COR-L47 (cell line): ENCODE results near the gene RIPOR3.
"Not testable (repeated sequence)": the region's sequence is repeated elsewhere in the genome, so short reads cannot be mapped to it uniquely, and the experiment has no call there.

Experiments used
- DNase-seq: peaks from one replicate; lab custom pipeline; 2025; lab: John Stamatoyannopoulos, UW

Gene RIPOR3

GRCh38 chr20:50552979-50553378 is 138.4 kb downstream of the RIPOR3 start:
- no peak for DNase-seq

DNA sequence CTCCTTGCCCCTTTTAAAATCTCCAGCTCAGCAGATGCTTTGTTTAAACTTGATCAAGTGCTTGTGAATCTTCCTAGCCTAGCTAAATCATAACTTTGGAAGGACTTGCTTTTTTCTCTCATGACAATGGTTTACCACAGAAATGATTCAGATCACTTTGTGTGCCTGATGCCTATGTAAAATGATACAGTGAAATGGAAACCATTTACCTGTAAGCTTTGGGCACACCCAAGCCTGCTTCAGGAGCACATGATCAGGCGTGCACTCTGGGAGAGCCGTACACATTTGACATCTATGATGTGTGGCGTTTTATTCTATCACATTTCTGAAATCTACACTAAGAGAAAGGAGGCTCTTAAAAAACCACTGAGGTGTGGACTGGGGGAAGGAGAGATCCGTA is 140.1 kb downstream of the RIPOR3 start:
- no peak for DNase-seq

- no peak for DNase-seq
These were observed 140.8 kb downstream of the RIPOR3 start for GRCh38 chr20:50550531-50550930.

DNA sequence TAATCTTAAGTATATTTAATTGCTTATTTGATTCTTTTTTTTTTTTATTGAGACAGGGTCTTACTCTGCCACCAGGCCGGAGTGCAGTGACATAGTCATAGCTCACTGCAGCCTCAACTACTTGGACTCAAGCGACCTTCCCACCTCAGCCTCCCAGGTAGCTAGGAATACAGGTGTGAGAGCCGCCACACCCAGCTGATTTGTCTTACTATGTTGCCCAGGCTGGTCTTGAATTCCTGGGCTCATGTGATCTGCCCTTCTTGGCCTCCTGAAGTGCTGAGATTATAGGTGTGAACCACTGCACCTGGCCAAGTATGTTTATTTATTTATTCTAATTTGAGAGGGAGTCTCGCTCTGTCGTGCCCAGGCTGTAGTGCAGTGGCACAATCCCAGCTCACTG is 142.9 kb downstream of the RIPOR3 start:
- no peak for DNase-seq

- no peak for DNase-seq
These were observed 143.4 kb downstream of the RIPOR3 start for GRCh38 chr20:50547964-50548363.

GRCh38 chr20:50546729-50547314 is 144.5 kb downstream of the RIPOR3 start:
- DNase-seq, result no peak

GRCh38 chr20:50545126-50545525 is 146.2 kb downstream of the RIPOR3 start:
- DNase-seq, result no peak

- DNase-seq, result no peak
These were observed 148.0 kb downstream of the RIPOR3 start for GRCh38 chr20:50543326-50543725.

DNA sequence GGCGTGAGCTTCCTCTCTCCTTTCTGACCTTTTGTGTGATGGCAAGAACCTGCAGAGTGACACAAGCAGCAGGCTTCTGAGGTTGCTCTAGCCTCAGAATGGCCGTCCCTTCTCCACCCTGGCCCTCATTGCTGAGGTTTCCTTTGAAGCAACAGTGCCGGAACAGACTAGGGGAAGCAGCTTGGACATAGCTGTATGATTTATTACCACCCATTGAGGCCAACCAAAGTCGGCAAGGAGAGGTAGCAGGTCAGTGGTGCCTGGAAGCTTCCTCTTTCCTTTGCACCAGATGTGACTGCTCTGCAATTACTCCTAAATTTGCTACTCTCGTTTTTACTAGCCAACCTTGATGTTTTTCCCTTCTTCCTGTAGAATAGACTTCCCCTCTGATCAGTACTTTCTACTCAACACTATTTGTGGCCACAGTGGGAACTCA is 149.7 kb downstream of the RIPOR3 start:
- no peak for DNase-seq

DNA sequence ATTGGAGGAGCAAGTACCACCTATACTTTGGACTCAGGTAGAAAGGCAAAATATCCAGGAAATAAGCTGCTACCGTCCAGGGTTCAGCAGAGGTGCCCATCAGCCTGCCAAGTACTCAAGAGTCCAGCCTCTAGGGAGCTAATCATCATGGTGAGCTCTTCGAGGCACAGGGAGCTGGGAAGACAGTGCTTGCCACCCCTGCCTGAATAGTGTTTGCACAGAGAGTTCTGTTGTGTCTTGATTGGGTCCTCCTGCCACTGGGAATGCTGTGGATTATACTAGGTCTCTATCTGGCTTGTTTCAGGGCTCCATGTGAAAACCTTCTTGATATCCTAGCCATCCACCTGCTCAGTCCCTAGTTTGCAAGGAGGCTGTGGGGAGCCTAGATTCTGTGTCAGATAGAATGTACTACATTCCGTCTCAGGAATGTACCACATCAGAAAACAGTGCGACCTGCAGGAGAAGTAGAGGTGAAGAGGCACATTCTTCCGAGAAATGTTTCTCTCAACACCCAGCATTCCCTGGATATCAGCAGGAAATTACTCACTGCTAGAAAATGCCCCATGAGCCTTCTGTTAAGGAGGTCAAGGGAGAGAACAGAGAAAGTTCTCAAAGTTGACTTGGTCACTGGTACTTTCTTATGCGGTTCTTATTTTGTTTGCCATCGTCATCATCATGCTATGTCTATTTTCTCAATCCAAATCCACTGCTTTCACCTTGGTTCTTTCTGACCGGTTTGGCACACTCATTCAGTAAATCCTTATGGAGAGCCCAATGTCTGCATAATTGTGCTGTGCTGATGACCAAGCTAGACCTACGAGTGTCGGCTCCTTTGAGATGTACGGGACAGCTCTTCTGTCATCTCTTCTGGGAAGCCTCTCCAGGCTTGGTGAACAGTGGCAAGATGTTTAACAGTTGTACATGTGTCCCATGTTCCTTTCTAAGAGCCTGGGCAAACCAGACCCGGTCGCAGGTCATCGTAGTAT is 150.4 kb downstream of the RIPOR3 start:
- no peak for DNase-seq

GRCh38 chr20:50539798-50540197 is 151.5 kb downstream of the RIPOR3 start:
- DNase-seq, result not testable (repeated sequence)

GRCh38 chr20:50538276-50538675 is 153.1 kb downstream of the RIPOR3 start:
- DNase-seq, result no peak

GRCh38 chr20:50537546-50538201 is 153.7 kb downstream of the RIPOR3 start:
- DNase-seq, result no peak

DNA sequence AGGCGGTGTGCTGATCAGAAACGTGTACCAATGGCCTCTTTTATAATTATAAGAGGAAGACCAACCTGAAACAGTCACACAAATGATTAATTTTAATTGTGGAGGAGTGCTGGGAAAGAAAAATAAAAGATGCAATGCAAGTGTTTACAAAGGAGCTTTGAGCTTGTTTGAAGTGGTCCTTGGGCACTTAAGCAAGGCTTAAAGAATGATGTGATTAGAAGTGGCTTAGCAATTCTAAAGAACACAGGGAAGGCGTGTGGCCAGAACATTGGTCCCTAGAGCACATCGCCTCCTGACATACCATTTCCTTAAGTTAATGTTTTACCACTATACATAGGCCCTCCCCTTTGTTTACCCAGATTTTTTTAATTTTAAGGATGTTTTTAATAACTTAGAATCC is 155.0 kb downstream of the RIPOR3 start:
- DNase-seq, result no peak
